Measurements from ENCODE around the gene SYT2.

DNA sequence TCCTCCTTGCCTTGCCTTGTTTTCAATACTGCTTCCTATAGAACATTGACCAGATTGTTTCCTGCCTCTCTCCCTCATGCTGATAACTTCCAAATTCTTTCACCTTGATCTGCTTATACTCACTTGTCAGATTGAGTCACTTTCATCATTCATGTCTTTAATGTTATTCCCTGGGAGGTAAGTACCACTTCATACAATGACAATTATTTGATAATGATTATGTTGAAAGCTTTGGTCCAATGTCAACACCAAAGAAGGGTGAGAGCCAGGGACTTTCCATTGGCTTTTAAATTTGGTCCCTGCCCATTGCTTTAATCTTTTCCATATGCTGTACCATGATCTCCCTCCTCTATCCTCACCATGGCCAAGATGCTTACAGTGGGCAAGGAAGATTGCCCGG lies 137.4 kb downstream of the SYT2 start:
- TF ChIP-seq SNAI2 (CRISPR knock-in tag; IDR thresholded peaks at IDR 0.05) (no peak), ZFP30 (CRISPR knock-in tag; IDR thresholded peaks at IDR 0.05) (no peak), PATZ1 (CRISPR knock-in tag; IDR thresholded peaks at IDR 0.05; ENCODE audit: borderline replicate concordance) (no peak), ZC3H10 (CRISPR knock-in tag; IDR thresholded peaks at IDR 0.05) (0 out of 2 replicates have a peak, but pooled peaks have one; percentile 17), ARNTL (CRISPR knock-in tag; IDR thresholded peaks at IDR 0.05; ENCODE audit: borderline replicate concordance, low read depth) (no peak), ISL1 (CRISPR knock-in tag; IDR thresholded peaks at IDR 0.05) (peak; percentile 84), ZNF8 (CRISPR knock-in tag; IDR thresholded peaks at IDR 0.05) (no peak), ESRRG (CRISPR knock-in tag; IDR thresholded peaks at IDR 0.05) (no peak), CREB5 (CRISPR knock-in tag; IDR thresholded peaks at IDR 0.05; ENCODE audit: low read depth) (no peak)
- TF ChIP-seq, protein P1, sequence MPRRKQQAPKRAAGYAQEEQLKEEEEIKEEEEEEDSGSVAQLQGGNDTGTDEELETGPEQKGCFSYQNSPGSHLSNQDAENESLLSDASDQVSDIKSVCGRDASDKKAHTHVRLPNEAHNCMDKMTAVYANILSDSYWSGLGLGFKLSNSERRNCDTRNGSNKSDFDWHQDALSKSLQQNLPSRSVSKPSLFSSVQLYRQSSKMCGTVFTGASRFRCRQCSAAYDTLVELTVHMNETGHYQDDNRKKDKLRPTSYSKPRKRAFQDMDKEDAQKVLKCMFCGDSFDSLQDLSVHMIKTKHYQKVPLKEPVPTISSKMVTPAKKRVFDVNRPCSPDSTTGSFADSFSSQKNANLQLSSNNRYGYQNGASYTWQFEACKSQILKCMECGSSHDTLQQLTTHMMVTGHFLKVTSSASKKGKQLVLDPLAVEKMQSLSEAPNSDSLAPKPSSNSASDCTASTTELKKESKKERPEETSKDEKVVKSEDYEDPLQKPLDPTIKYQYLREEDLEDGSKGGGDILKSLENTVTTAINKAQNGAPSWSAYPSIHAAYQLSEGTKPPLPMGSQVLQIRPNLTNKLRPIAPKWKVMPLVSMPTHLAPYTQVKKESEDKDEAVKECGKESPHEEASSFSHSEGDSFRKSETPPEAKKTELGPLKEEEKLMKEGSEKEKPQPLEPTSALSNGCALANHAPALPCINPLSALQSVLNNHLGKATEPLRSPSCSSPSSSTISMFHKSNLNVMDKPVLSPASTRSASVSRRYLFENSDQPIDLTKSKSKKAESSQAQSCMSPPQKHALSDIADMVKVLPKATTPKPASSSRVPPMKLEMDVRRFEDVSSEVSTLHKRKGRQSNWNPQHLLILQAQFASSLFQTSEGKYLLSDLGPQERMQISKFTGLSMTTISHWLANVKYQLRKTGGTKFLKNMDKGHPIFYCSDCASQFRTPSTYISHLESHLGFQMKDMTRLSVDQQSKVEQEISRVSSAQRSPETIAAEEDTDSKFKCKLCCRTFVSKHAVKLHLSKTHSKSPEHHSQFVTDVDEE (CRISPR knock-in tag; IDR thresholded peaks at IDR 0.05): 0 out of 2 replicates have a peak, but pooled peaks have one; percentile 27

Data from SK-N-SH treated with all-trans-retinoic acid at 6 μM for 48 hours (cell line).